Astrocyte (in vitro differentiated cells and primary cell): ENCODE measurements around the gene PTPRK. TPM values are rescaled to one million over a fixed set of nuclear protein-coding genes. Genes with fewer than 3 reads are reported as not detected.

ENCODE experiments used
- DNase-seq: peaks from one replicate; pipeline ENCODE4 v3.0.0-alpha.2; 2010; ENCODE audit warnings: low read depth
- FAIRE-seq: peaks from 2 replicates; lab custom pipeline; 2011; peaks lifted over from hg19 to GRCh38; lab: Jason Lieb, UNC
- H2AFZ ChIP-seq: 2 replicates; pipeline ENCODE4 v1.6.0; 2012; ENCODE audit warnings: low read depth, low read length, inconsistent platforms
- H3K27ac ChIP-seq: 2 replicates; pipeline ENCODE4 v1.5.1; 2011; ENCODE audit warnings: low read depth, low read length, inconsistent platforms
- H3K27me3 ChIP-seq: 2 replicates; pipeline ENCODE4 v1.6.0; 2011; ENCODE audit warnings: low read length, inconsistent platforms; ENCODE audit not compliant: insufficient read depth
- H3K36me3 ChIP-seq: 2 replicates; pipeline ENCODE4 v1.5.1; 2011; ENCODE audit warnings: low read length, inconsistent platforms; ENCODE audit not compliant: insufficient read depth
- H3K4me1 ChIP-seq: 2 replicates; pipeline ENCODE4 v1.5.1; 2011; ENCODE audit warnings: low read length, inconsistent platforms; ENCODE audit not compliant: insufficient read depth
- H3K4me2 ChIP-seq: 2 replicates; pipeline ENCODE4 v1.6.0; 2012; ENCODE audit warnings: low read length, inconsistent platforms
- H3K4me3 ChIP-seq: 2 replicates; pipeline ENCODE4 v1.5.1; 2011; ENCODE audit warnings: low read depth, mild to moderate bottlenecking, low read length, inconsistent platforms; ENCODE audit not compliant: insufficient read depth
- H3K79me2 ChIP-seq: 2 replicates; pipeline ENCODE4 v1.6.0; 2012; ENCODE audit warnings: mild to moderate bottlenecking, low read length, inconsistent platforms; ENCODE audit not compliant: insufficient read depth
- H3K9ac ChIP-seq: 2 replicates; pipeline ENCODE4 v1.6.0; 2012; ENCODE audit warnings: mild to moderate bottlenecking, low read length, inconsistent platforms
- H3K9me3 ChIP-seq: 2 replicates; pipeline ENCODE4 v1.5.1; 2012; ENCODE audit warnings: low read depth, mild to moderate bottlenecking, low read length, inconsistent platforms; ENCODE audit not compliant: insufficient read depth
- H4K20me1 ChIP-seq: 2 replicates; pipeline ENCODE4 v1.6.0; 2012; ENCODE audit warnings: low read length, inconsistent platforms; ENCODE audit not compliant: insufficient read depth
- H3K27ac Mint-ChIP-seq: one replicate; pipeline ENCODE4 v1.8.0; 2021; ENCODE audit warnings: mild to moderate bottlenecking, mixed read lengths; ENCODE audit not compliant: unreplicated experiment
- H3K27me3 Mint-ChIP-seq: one replicate; pipeline ENCODE4 v1.8.0; 2021; ENCODE audit warnings: low read depth, mixed read lengths; ENCODE audit not compliant: unreplicated experiment
- H3K36me3 Mint-ChIP-seq: one replicate; pipeline ENCODE4 v1.8.0; 2021; ENCODE audit warnings: low read depth, mixed read lengths; ENCODE audit not compliant: unreplicated experiment
- H3K4me1 Mint-ChIP-seq: one replicate; pipeline ENCODE4 v1.8.0; 2021; ENCODE audit warnings: low read depth, mixed read lengths; ENCODE audit not compliant: unreplicated experiment
- H3K4me3 Mint-ChIP-seq: one replicate; pipeline ENCODE4 v1.8.0; 2021; ENCODE audit warnings: mild to moderate bottlenecking, moderate library complexity, mixed read lengths; ENCODE audit not compliant: unreplicated experiment
- H3K9me3 Mint-ChIP-seq: one replicate; pipeline ENCODE4 v1.8.0; 2021; ENCODE audit warnings: mild to moderate bottlenecking, mixed read lengths; ENCODE audit not compliant: unreplicated experiment
- CTCF ChIP-seq: IDR thresholded peaks from 2 replicates; pipeline ENCODE4 v1.5.1; 2011; ENCODE audit warnings: low read depth, mild to moderate bottlenecking, inconsistent platforms, low read length, moderate library complexity; ENCODE audit not compliant: insufficient read depth
- EZH2 ChIP-seq: IDR thresholded peaks from 2 replicates; pipeline ENCODE4 v1.6.1; 2012; ENCODE audit warnings: mild to moderate bottlenecking, low read length, inconsistent platforms; ENCODE audit not compliant: insufficient read depth
- total RNA-seq: library from RNA; stranded (reverse); gene quantifications from 2 replicates; pipeline ENCODE4 v1.2.1, GENCODE V29; 2021

The PTPRK gene
- total RNA-seq, 1 donor from 2014 or later: 159 TPM

GRCh38 chr6:128188678-128189077, 331.7 kb downstream of the PTPRK start:
- Mint-ChIP-seq H3K36me3 (peaks cover 3% of the 10 kb centered on the region), H3K9me3 (no peaks in the 10 kb centered on the region), H3K4me1 (peaks cover 7% of the 10 kb centered on the region), H3K4me3 (no peak overlapping the region), H3K27ac (no peak overlapping the region), H3K27me3 (no peaks in the 10 kb centered on the region)
- TF ChIP-seq CTCF: no peak
- TF ChIP-seq EZH2: no peak
- Histone ChIP-seq H3K4me2 (no peak overlapping the region), H3K4me3 (no peak overlapping the region), H3K9ac (no peak overlapping the region), H3K79me2 (peaks cover 2% of the 10 kb centered on the region), H3K27ac (no peak overlapping the region), H3K36me3 (peaks cover 6% of the 10 kb centered on the region), H4K20me1 (no peaks in the 10 kb centered on the region), H3K27me3 (no peaks in the 10 kb centered on the region), H3K4me1 (no peaks in the 10 kb centered on the region), H2AFZ (no peak overlapping the region), H3K9me3 (no peaks in the 10 kb centered on the region)
- FAIRE-seq (no peak), DNase-seq (no peak)

GRCh38 chr6:128186729-128187128, 333.7 kb downstream of the PTPRK start:
- H3K9me3 Mint-ChIP-seq: no peaks in the 10 kb centered on the region
- H3K36me3 ChIP-seq: peaks cover 9% of the 10 kb centered on the region
- no peak overlapping the region for H3K4me3 ChIP-seq
- H3K36me3 Mint-ChIP-seq: peaks cover 6% of the 10 kb centered on the region
- H2AFZ ChIP-seq: no peak overlapping the region
- no peak for FAIRE-seq
- H3K27me3 ChIP-seq: no peaks in the 10 kb centered on the region
- H3K79me2 ChIP-seq: peaks cover 1% of the 10 kb centered on the region
- TF ChIP-seq EZH2 (no peak), CTCF (no peak)
- peak overlapping the region; percentile 38 for H3K4me2 ChIP-seq
- no peaks in the 10 kb centered on the region for H4K20me1 ChIP-seq
- no peak overlapping the region for H3K9ac ChIP-seq
- DNase-seq: no peak
- no peak overlapping the region for H3K4me3 Mint-ChIP-seq
- no peak overlapping the region for H3K27ac ChIP-seq
- H3K4me1 Mint-ChIP-seq: peaks cover 7% of the 10 kb centered on the region
- H3K27ac Mint-ChIP-seq: no peak overlapping the region
- no peaks in the 10 kb centered on the region for H3K27me3 Mint-ChIP-seq
- no peaks in the 10 kb centered on the region for H3K9me3 ChIP-seq
- no peaks in the 10 kb centered on the region for H3K4me1 ChIP-seq

- H3K27ac Mint-ChIP-seq: no peak overlapping the region
- H3K4me3 ChIP-seq: no peak overlapping the region
Measured at GRCh38 chr6:128179876-128180438, 340.4 kb downstream of the PTPRK start.

More at GRCh38 chr6:128179876-128180438, 340.4 kb downstream of the PTPRK start:
- Histone ChIP-seq H3K27ac (no peak overlapping the region), H3K9ac (no peak overlapping the region), H3K4me1 (no peaks in the 10 kb centered on the region), H3K27me3 (no peaks in the 10 kb centered on the region), H4K20me1 (no peaks in the 10 kb centered on the region), H3K9me3 (no peaks in the 10 kb centered on the region), H3K4me2 (no peak overlapping the region), H3K36me3 (peaks cover 9% of the 10 kb centered on the region), H2AFZ (no peak overlapping the region), H3K79me2 (no peaks in the 10 kb centered on the region)
- H3K4me1 Mint-ChIP-seq: peaks cover under 1% of the 10 kb centered on the region
- FAIRE-seq (no peak), DNase-seq (no peak)
- TF ChIP-seq EZH2 (no peak), CTCF (no peak)
- H3K4me3 Mint-ChIP-seq: no peak overlapping the region
- H3K9me3 Mint-ChIP-seq: no peaks in the 10 kb centered on the region
- H3K27me3 Mint-ChIP-seq: no peaks in the 10 kb centered on the region
- peaks cover 6% of the 10 kb centered on the region for H3K36me3 Mint-ChIP-seq
